GOT3 (cell line): ENCODE data around the gene PIRT.
A peak's percentile ranks its signal among the peaks of the same experiment; 100 is the strongest.
"Not testable (repeated sequence)": the region's sequence is repeated elsewhere in the genome, so short reads cannot be mapped to it uniquely, and the experiment has no call there.

ENCODE experiments used
- DNase-seq: peaks from one replicate; lab custom pipeline; 2025; ENCODE audit warnings: mixed read lengths; lab: John Stamatoyannopoulos, UW

Gene PIRT

GRCh38 chr17:10837921-10838320 is at the start of gene PIRT:
Gene PIRT (minus strand): TSS chr17:10838087. CDS start chr17:10825645, 12,442 bp downstream.
- DNase-seq, result no peak

- DNase-seq, result no peak
Measured at GRCh38 chr17:10881959-10882358, 44.1 kb upstream of the PIRT start.

- no peak for DNase-seq
Measured at GRCh38 chr17:10879190-10879836, 41.4 kb upstream of the PIRT start.

GRCh38 chr17:10875984-10876555 is 38.2 kb upstream of the PIRT start:
- DNase-seq, result no peak

- DNase-seq, result no peak
Measured at GRCh38 chr17:10875430-10875851, 37.6 kb upstream of the PIRT start.

GRCh38 chr17:10871914-10872313 is 34.0 kb upstream of the PIRT start:
- no peak for DNase-seq

GRCh38 chr17:10870336-10871050 is 32.6 kb upstream of the PIRT start:
- no peak for DNase-seq

- DNase-seq, result not testable (repeated sequence)
Measured at GRCh38 chr17:10868744-10869143, 30.9 kb upstream of the PIRT start.

GRCh38 chr17:10859051-10859450 is 21.2 kb upstream of the PIRT start:
- no peak for DNase-seq

- no peak for DNase-seq
Measured at GRCh38 chr17:10857976-10858375, 20.1 kb upstream of the PIRT start.

- DNase-seq, result not testable (repeated sequence)
Measured at GRCh38 chr17:10846636-10847035, 8.7 kb upstream of the PIRT start.

- DNase-seq, result no peak
Measured at GRCh38 chr17:10845388-10845751, 7.5 kb upstream of the PIRT start.

GRCh38 chr17:10844621-10845387 is 6.9 kb upstream of the PIRT start:
- peak; percentile 13 for DNase-seq

- DNase-seq, result no peak
Measured at GRCh38 chr17:10843811-10844210, 5.9 kb upstream of the PIRT start.

GRCh38 chr17:10842658-10843057 is 4.8 kb upstream of the PIRT start:
- DNase-seq, result no peak

GRCh38 chr17:10838682-10839081 is 795 bp upstream of the PIRT start:
- no peak for DNase-seq

GRCh38 chr17:10836966-10837590 is 809 bp downstream of the PIRT start:
- no peak for DNase-seq

- DNase-seq, result no peak
Measured at GRCh38 chr17:10836145-10836544, 1.7 kb downstream of the PIRT start.

GRCh38 chr17:10831696-10832095 is 6.2 kb downstream of the PIRT start:
- DNase-seq, result no peak

GRCh38 chr17:10827898-10828552 is 9.9 kb downstream of the PIRT start:
- no peak for DNase-seq

- no peak for DNase-seq
Measured at GRCh38 chr17:10824874-10825273, 13.0 kb downstream of the PIRT start.

GRCh38 chr17:10821770-10822169 is 16.1 kb downstream of the PIRT start:
- DNase-seq, result no peak
